Endodermal cell (in vitro differentiated cells): ENCODE data around the gene PACSIN2. TPM values are rescaled to one million over a fixed set of nuclear protein-coding genes. Genes with fewer than 3 reads are reported as not detected.
A peak's percentile ranks its signal among the peaks of the same experiment; 100 is the strongest.

Experiments
- DNase-seq: peaks from one replicate; pipeline ENCODE4 v3.0.0-alpha.2; 2017
- H3K27ac ChIP-seq: 2 replicates; pipeline ENCODE4 v1.5.1; 2013; ENCODE audit warnings: mild to moderate bottlenecking, low read depth, low read length, moderate library complexity
- H3K27me3 ChIP-seq: 2 replicates; pipeline ENCODE4 v1.6.1; 2013; ENCODE audit warnings: mild to moderate bottlenecking, low read length, moderate library complexity; ENCODE audit not compliant: insufficient read depth, control insufficient read depth, poor library complexity, severe bottlenecking
- H3K36me3 ChIP-seq: 2 replicates; pipeline ENCODE4 v1.7.0; 2013; ENCODE audit warnings: mild to moderate bottlenecking, low read length, moderate library complexity; ENCODE audit not compliant: control insufficient read depth, insufficient read depth
- H3K4me1 ChIP-seq: one replicate; pipeline ENCODE4 v1.7.0; 2013; ENCODE audit warnings: low read length; ENCODE audit not compliant: control insufficient read depth, insufficient read depth
- H3K4me3 ChIP-seq: 2 replicates; pipeline ENCODE4 v1.5.1; 2013; ENCODE audit warnings: mild to moderate bottlenecking, low read length, moderate library complexity
- H3K9ac ChIP-seq: 2 replicates; pipeline ENCODE4 v1.6.1; 2013; ENCODE audit warnings: mild to moderate bottlenecking, low read length, moderate library complexity; ENCODE audit not compliant: poor library complexity, severe bottlenecking; ENCODE audit errors: extremely low read depth
- H3K9me3 ChIP-seq: 2 replicates; pipeline ENCODE4 v1.6.1; 2013; ENCODE audit warnings: mild to moderate bottlenecking, low read length, moderate library complexity; ENCODE audit not compliant: control insufficient read depth
- H3K27ac Mint-ChIP-seq: 2 replicates; pipeline ENCODE4 v1.8.0; 2020; ENCODE audit warnings: mixed read lengths
- H3K27me3 Mint-ChIP-seq: 2 replicates; pipeline ENCODE4 v1.8.0; 2021; ENCODE audit warnings: mild to moderate bottlenecking, mixed read lengths; ENCODE audit not compliant: insufficient read depth
- H3K36me3 Mint-ChIP-seq: 2 replicates; pipeline ENCODE4 v1.8.0; 2020; ENCODE audit warnings: low read depth, mixed read lengths
- H3K4me1 Mint-ChIP-seq: 2 replicates; pipeline ENCODE4 v1.8.0; 2020; ENCODE audit warnings: mixed read lengths
- H3K4me3 Mint-ChIP-seq: 2 replicates; pipeline ENCODE4 v1.8.0; 2020; ENCODE audit warnings: mild to moderate bottlenecking, moderate library complexity, mixed read lengths
- H3K9me3 Mint-ChIP-seq: 2 replicates; pipeline ENCODE4 v1.8.0; 2020; ENCODE audit warnings: mild to moderate bottlenecking, mixed read lengths
- CTCF ChIP-seq: fragments of 200-600 bp; sonication (generic); conservative IDR thresholded peaks from 2 replicates; pipeline ENCODE4 v1.5.0; 2021; ENCODE audit warnings: antibody characterized with exemption, mild to moderate bottlenecking
- WGBS, 2 experiments: methylation state at CpG; one replicate each; pipeline versions ENCODE4 v1.1.5 to v1.1.7; 2013; ENCODE audit warnings: missing lambda C conversion rate in 2 of 2, mixed read lengths in 1 of 2; ENCODE audit not compliant: insufficient coverage in 1 of 2, insufficient read length in 1 of 2; 5-methylcytosine and 5-hydroxymethylcytosine counted together
- total RNA-seq, 2 donors: library from RNA; stranded (reverse); fragmentation: NEBNext Ultra II Directional in 1 of 2; extraction: Animal tissue kit (Norgen Biotek cat#: 25700) in 1 of 2; gene quantifications; 2 replicates in 1 of 2; 3 replicates in 1 of 2; pipeline ENCODE4 v1.2.1, GENCODE V29; 2021

Gene PACSIN2
- total RNA-seq, 2 donors from 2014 or later = 60.7 to 61.4 TPM

DNA sequence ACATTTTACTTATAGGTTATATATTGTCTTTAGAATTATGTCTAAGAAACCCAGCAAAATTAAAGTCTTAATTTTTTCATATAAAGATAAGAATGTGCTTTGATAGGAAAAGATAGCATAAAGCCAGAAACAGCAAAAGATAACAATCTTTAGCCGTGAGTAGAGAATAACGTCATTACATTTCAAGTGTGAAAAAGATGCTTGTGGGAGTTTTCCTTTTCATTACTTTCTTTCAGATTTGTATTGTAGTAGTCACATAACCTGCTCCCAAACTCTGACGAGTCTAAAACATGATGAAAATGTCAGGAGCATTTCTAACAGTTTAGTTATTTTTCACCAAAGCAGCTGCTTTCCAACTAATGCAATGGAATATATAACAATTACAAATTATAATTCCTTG lies 189.2 kb downstream of the PACSIN2 start:
- Histone ChIP-seq H3K9me3 (peaks cover 16% of the 10 kb centered on the region), H3K27ac (no peak overlapping the region), H3K9ac (no peak overlapping the region), H3K4me3 (no peak overlapping the region), H3K4me1 (no peaks in the 10 kb centered on the region), H3K36me3 (peaks cover 77% of the 10 kb centered on the region), H3K27me3 (no peaks in the 10 kb centered on the region)
- H3K27ac Mint-ChIP-seq = no peak overlapping the region
- TF ChIP-seq CTCF = no peak
- no peak for DNase-seq
- no peaks in the 10 kb centered on the region for H3K4me1 Mint-ChIP-seq
- peaks cover 9% of the 10 kb centered on the region for H3K9me3 Mint-ChIP-seq
- no peaks in the 10 kb centered on the region for H3K27me3 Mint-ChIP-seq
- no peak overlapping the region for H3K4me3 Mint-ChIP-seq
- H3K36me3 Mint-ChIP-seq = peaks cover 41% of the 10 kb centered on the region
- 94 to 100% methylated on average over 2 to 3 of the region's 3 CpGs for WGBS, 2 experiments

DNA sequence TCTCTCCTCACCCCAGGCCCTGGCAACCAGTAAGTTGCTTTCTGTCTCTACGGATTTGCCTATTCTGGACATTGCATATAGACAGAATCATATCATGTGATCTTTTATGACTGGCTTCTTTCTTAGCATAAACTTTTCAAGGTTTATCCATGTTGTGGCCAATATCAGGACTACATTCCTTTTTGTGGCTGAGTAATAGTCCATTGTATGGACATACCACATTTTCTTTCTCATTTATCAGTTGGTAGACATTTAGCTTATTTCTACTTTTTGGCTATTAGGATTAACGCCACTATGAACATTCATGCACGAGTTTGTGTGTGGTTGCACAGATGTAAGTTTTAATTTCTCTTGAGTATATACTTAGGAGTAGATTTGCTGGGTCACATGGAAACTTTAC lies 193.6 kb downstream of the PACSIN2 start:
- peaks cover 9% of the 10 kb centered on the region for H3K9me3 Mint-ChIP-seq
- H3K27me3 ChIP-seq = no peaks in the 10 kb centered on the region
- no peaks in the 10 kb centered on the region for H3K4me1 ChIP-seq
- H3K4me3 Mint-ChIP-seq = no peak overlapping the region
- H3K4me3 ChIP-seq = no peak overlapping the region
- H3K36me3 ChIP-seq = peaks cover 64% of the 10 kb centered on the region
- H3K27ac ChIP-seq = no peak overlapping the region
- no peaks in the 10 kb centered on the region for H3K27me3 Mint-ChIP-seq
- WGBS, 2 experiments = 94 to 100% methylated on average over 1 to 3 of the region's 3 CpGs
- TF ChIP-seq CTCF = no peak
- H3K36me3 Mint-ChIP-seq = peaks cover 30% of the 10 kb centered on the region
- H3K27ac Mint-ChIP-seq = no peak overlapping the region
- H3K9ac ChIP-seq = no peak overlapping the region
- H3K9me3 ChIP-seq = peaks cover 16% of the 10 kb centered on the region
- H3K4me1 Mint-ChIP-seq = no peaks in the 10 kb centered on the region
- no peak for DNase-seq

DNA sequence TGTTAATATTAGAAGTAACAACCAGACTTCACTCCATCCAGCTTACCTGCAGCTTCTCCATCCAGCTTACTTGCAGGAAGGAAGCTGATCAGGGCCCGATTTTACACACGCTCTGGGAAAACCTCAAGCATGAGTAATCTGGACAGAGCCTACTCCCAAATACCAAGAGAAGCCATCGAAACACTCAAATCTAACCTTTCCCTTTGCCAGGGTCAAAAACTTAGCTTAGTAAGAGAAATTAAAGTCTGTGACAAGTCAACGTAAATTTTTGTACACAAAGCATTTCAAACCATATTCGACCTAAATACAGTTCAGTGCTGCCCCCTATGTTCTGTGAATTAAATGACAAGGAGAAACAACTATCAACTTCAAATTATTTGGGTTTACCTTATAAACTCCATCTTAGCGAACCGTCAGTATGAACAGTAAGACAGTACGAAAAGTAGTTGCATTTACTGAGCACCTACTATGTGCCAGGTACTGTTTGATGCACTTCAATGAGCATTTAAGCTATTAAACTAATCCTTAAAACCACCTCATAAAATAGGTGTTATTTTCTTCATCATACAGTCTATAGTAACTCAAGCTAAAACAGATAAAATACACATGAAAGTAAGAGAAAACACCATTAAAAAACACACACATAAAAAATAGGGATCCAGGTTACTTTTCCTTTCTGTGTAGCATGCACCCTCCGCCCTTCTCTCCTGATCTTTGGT lies 194.7 kb downstream of the PACSIN2 start:
- DNase-seq = no peak
- Histone ChIP-seq H3K4me3 (no peak overlapping the region), H3K9ac (no peak overlapping the region), H3K4me1 (no peaks in the 10 kb centered on the region), H3K27me3 (no peaks in the 10 kb centered on the region), H3K27ac (no peak overlapping the region), H3K36me3 (peaks cover 65% of the 10 kb centered on the region), H3K9me3 (peaks cover 16% of the 10 kb centered on the region)
- Mint-ChIP-seq H3K36me3 (peaks cover 30% of the 10 kb centered on the region), H3K9me3 (peaks cover 9% of the 10 kb centered on the region), H3K27me3 (no peaks in the 10 kb centered on the region), H3K4me1 (no peaks in the 10 kb centered on the region), H3K4me3 (no peak overlapping the region), H3K27ac (no peak overlapping the region)
- 82 to 85% methylated on average over 7 to 9 of the region's 9 CpGs for WGBS, 2 experiments
- peak; percentile 71 for TF ChIP-seq CTCF

Other genes starting within 250 kb of the PACSIN2 start
- gene ARFGAP3, start 157.9 kb downstream of the PACSIN2 start, total RNA-seq = 10 to 100 TPM; 20.5 to 36.9 TPM
- 10 to 100 TPM in 1 of 2 donors, 1 to 10 TPM in 1; 6.9 to 10.4 TPM for gene TTLL1, start 74.2 kb upstream of the PACSIN2 start, total RNA-seq
- gene BIK, start 95.6 kb upstream of the PACSIN2 start, total RNA-seq = 10 to 100 TPM in 1 of 2 donors, 1 to 10 TPM in 1; 5.8 to 13.3 TPM
- gene MCAT, start 128.2 kb upstream of the PACSIN2 start, total RNA-seq = 10 to 100 TPM; 17.1 to 19.9 TPM
- 10 to 100 TPM in 1 of 2 donors, 1 to 10 TPM in 1; 9.6 to 12.3 TPM for gene TSPO, start 136.4 kb upstream of the PACSIN2 start, total RNA-seq
- 10 to 100 TPM; 49.8 to 71.0 TPM for gene TTLL12, start 172.0 kb upstream of the PACSIN2 start, total RNA-seq